Activated naive CD8-positive, alpha-beta T cell treated with anti-CD3 and anti-CD28 coated beads, Interleukin-2, amount 50 U/mL, for 16 hours (primary cell): ENCODE results near the gene BPIFB6.

Source experiments
- DNase-seq: peaks from one replicate; pipeline ENCODE4 v3.0.0-alpha.2; 2020; ENCODE audit warnings: low read depth, low spot score

The BPIFB6 gene

GRCh38 chr20:33083544-33084340 lies 52.3 kb downstream of the BPIFB6 start:
- DNase-seq, result no peak

DNA sequence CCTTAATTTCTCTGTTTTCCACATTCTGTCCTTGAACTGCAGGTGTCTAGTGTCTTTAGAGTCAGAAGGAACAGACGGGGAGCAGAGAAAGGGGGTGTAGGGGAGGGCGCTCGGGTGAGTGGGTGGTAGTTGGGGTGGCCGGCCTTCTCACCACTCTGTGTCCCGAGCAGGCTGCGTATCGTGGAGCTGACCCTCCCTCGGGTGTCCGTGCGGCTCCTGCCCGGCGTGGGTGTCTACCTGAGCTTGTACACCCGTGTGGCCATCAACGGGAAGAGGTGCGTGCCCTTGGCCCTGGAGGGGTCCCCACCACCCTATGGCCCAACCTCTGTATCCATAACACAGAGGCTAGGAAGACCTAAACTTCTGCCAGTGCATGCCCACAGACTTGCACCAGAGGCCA lies 53.3 kb downstream of the BPIFB6 start:
- no peak for DNase-seq

- no peak for DNase-seq
Observed at GRCh38 chr20:33086052-33086722, 54.7 kb downstream of the BPIFB6 start.

DNA sequence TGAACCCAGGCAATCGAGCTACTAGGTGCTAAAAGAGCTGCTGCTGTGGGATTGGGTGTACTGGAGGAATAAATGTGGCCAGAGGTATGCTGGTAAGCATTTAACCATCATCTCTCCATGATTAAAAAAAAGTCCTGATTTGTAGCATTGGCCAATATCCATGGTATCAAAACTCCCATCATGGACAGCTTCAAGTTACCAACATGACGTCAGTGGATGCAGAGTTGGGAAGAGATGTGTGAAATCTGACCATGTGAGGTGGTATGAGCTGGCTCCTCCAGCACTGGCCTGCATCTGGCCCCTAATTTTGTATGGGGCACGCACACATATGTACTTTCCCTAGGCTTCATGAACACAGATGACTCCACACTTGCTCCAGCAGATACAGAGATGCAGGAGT lies 59.7 kb downstream of the BPIFB6 start:
- no peak for DNase-seq

- no peak for DNase-seq
Observed at GRCh38 chr20:33091693-33092092, 60.2 kb downstream of the BPIFB6 start.

GRCh38 chr20:33092361-33092760 lies 60.9 kb downstream of the BPIFB6 start:
- no peak for DNase-seq

GRCh38 chr20:33093074-33093473 lies 61.6 kb downstream of the BPIFB6 start:
- DNase-seq, result no peak

DNA sequence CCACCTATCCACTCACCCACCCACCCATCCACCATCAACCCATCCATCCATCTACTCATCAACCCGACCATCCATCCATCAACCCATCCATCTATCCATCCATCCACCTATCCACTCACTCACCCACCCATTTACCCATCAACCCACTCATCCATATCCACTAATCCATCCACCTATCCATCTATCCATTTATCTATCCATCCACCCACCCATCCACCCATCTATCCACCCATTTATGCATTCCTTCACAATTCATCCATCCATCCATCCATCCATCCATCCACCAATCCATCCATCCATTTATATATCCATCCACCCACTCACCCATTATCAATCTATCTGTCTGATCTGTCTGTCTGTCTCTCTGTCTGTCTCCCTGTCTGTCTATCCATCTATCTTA lies 62.1 kb downstream of the BPIFB6 start:
- DNase-seq, result no peak
